Endothelial cell of umbilical vein (primary cell): ENCODE results near the gene CLIC1. TPM values are rescaled to one million over a fixed set of nuclear protein-coding genes. Genes with fewer than 3 reads are reported as not detected.

Experiments
- BruUV-seq: library from RNA; stranded (reverse); fragments of 400-500 nt; replicated peaks from 2 replicates; lab custom pipeline; 2021; lab: Mats Ljungman, UMichigan
- CTCF ChIA-PET: fragments of 300-600, 350-600 bp; sonication (Branson Sonifier 250); formaldehyde crosslinking; loops from one replicate; lab custom pipeline; 2021; ENCODE audit warnings: antibody characterized with exemption, inconsistent platforms; lab: Charles Lee
- POLR2A ChIA-PET: fragments of 300-600, 350-600 bp; sonication (Branson Sonifier 250); formaldehyde crosslinking; loops from one replicate; lab custom pipeline; 2021; ENCODE audit warnings: antibody characterized with exemption, inconsistent platforms; lab: Charles Lee
- DNase-seq: peaks from one replicate; pipeline ENCODE4 v3.0.0-alpha.2; 2011; ENCODE audit warnings: low read depth, low spot score
- FAIRE-seq: peaks from 2 replicates; lab custom pipeline; 2011; peaks lifted over from hg19 to GRCh38; lab: Jason Lieb, UNC
- H2AFZ ChIP-seq: 2 replicates; pipeline ENCODE4 v1.6.0; 2012; ENCODE audit warnings: low read depth, low read length, control low read depth, inconsistent platforms
- H3K27ac ChIP-seq: 2 replicates; pipeline ENCODE4 v1.5.1; 2011; ENCODE audit warnings: low read depth, mild to moderate bottlenecking, control low read depth, low read length, moderate library complexity; ENCODE audit not compliant: insufficient read depth
- H3K27me3 ChIP-seq, 2 experiments: 2 replicates each; pipeline versions ENCODE4 v1.6.0 to v1.6.1; 2011; ENCODE audit warnings: low read length in 2 of 2, mixed read lengths in 1 of 2; ENCODE audit not compliant: control insufficient read depth in 2 of 2, insufficient read depth in 2 of 2
- H3K36me3 ChIP-seq, 2 experiments: 2 replicates in 1 of 2; 3 replicates in 1 of 2; pipeline ENCODE4 v1.5.1; 2011; ENCODE audit warnings: low read length in 2 of 2, mild to moderate bottlenecking in 1 of 2, moderate library complexity in 1 of 2; ENCODE audit not compliant: control insufficient read depth in 2 of 2, insufficient read depth in 2 of 2; ENCODE audit errors: extremely low read depth in 1 of 2
- H3K4me1 ChIP-seq: 3 replicates; pipeline ENCODE4 v1.5.1; 2011; ENCODE audit warnings: mild to moderate bottlenecking, low read length; ENCODE audit not compliant: control insufficient read depth, insufficient read depth; ENCODE audit errors: extremely low read depth
- H3K4me2 ChIP-seq: 2 replicates; pipeline ENCODE4 v1.6.1; 2011; ENCODE audit warnings: low read length, control low read depth, mixed read lengths; ENCODE audit not compliant: insufficient read depth
- H3K4me3 ChIP-seq, 3 experiments: fragments of 200-600 bp in 1 of 3; sonication (generic), shearing (Covaris generic) in 1 of 3; replicated peaks in 1 of 3; 2 replicates each; pipeline ENCODE4 v1.5.1; 2011 to 2016; ENCODE audit warnings: control low read depth in 3 of 3, low read length in 3 of 3, mild to moderate bottlenecking in 2 of 3, inconsistent platforms in 1 of 3, low read depth in 1 of 3, moderate library complexity in 1 of 3; ENCODE audit not compliant: insufficient read depth in 1 of 3
- H3K79me2 ChIP-seq: 2 replicates; pipeline ENCODE4 v1.6.0; 2012; ENCODE audit warnings: low read length, inconsistent platforms; ENCODE audit not compliant: control insufficient read depth, insufficient read depth
- H3K9ac ChIP-seq: replicated peaks from 2 replicates; pipeline ENCODE3; 2011; ENCODE audit warnings: low read length, control low read depth; ENCODE audit not compliant: insufficient read depth; ENCODE audit errors: extremely low read depth
- H3K9me1 ChIP-seq: replicated peaks from 3 replicates; pipeline ENCODE4 v1.6.0; 2011; ENCODE audit warnings: mild to moderate bottlenecking, low read length; ENCODE audit not compliant: control insufficient read depth, insufficient read depth; ENCODE audit errors: extremely low read depth
- H3K9me3 ChIP-seq: replicated peaks from 2 replicates; pipeline ENCODE4 v1.5.1; 2012; ENCODE audit warnings: low read length, inconsistent platforms; ENCODE audit not compliant: control insufficient read depth, insufficient read depth
- H4K20me1 ChIP-seq: replicated peaks from 2 replicates; pipeline ENCODE3; 2011; ENCODE audit warnings: mild to moderate bottlenecking, low read length; ENCODE audit not compliant: control insufficient read depth, insufficient read depth; ENCODE audit errors: extremely low read depth
- CTCF ChIP-seq, 2 donors: IDR thresholded peaks; 1 replicate in 1 of 2; 2 replicates in 1 of 2; pipeline ENCODE4 v1.5.1; 2011; ENCODE audit warnings: low read length in 2 of 2, mild to moderate bottlenecking in 2 of 2, moderate library complexity in 2 of 2, control low read depth in 1 of 2, inconsistent platforms in 1 of 2, low read depth in 1 of 2; ENCODE audit not compliant: insufficient read depth in 1 of 2; ENCODE audit errors: extremely low read depth in 1 of 2
- JUN ChIP-seq: IDR thresholded peaks from 2 replicates; pipeline ENCODE4 v1.6.1; 2011; ENCODE audit warnings: borderline replicate concordance, low read depth; ENCODE audit not compliant: insufficient read length, insufficient read depth
- MAX ChIP-seq: IDR thresholded peaks from 2 replicates; pipeline ENCODE4 v1.6.1; 2011; ENCODE audit not compliant: insufficient read depth, insufficient read length
- MYC ChIP-seq: IDR thresholded peaks from one replicate; pipeline ENCODE4 v1.6.1; 2011; ENCODE audit warnings: mild to moderate bottlenecking, low read depth, low read length
- dilution Hi-C: fragments of 300-500 bp; cut with MboI; formaldehyde crosslinking; loops from one replicate; pipeline ENCODE4 v1.15.0; 2019; ENCODE audit warnings: low sequenced_read_pairs; ENCODE audit not compliant: extremely low pct_ligation_motif_present
- intact Hi-C: fragments of 100-400 bp; cut with micrococcal nuclease; formaldehyde crosslinking; loops from one replicate; pipeline ENCODE4 v1.10.0; 2022
- polyA plus RNA-seq, 4 experiments: library from polyadenylated mRNA; depleted of rRNA in 3 of 4; stranded (reverse) in 3 of 4; unstranded in 1 of 4; fragments of >200 nt; gene quantifications; 2 replicates each; pipeline versions ENCODE4 v1.2.1 to v1.2.3, GENCODE V29; 2011 to 2012; ENCODE audit warnings: missing spikeins in 1 of 4
- total RNA-seq: library from RNA; stranded (reverse); gene quantifications from 2 replicates; pipeline ENCODE4 v1.2.3, GENCODE V29; 2021

Gene CLIC1
- total and polyA plus RNA-seq, 2 donors (not counting 3 experiments of a cell fraction or from before 2014, with no cell fraction given) = 543 to 578 TPM

GRCh38 chr6:31689249-31690110 is 46.9 kb downstream of the CLIC1 start:
- dilution Hi-C loops = no loop called here
- POLR2A ChIA-PET = no interaction called here
- Histone ChIP-seq H3K79me2 (no peaks in the 10 kb centered on the region), H3K4me3 (no peak overlapping the region), H3K9me1 (no peaks in the 10 kb centered on the region), H3K27ac (no peak overlapping the region), H3K4me2 (no peak overlapping the region), H3K9ac (no peak overlapping the region), H3K4me1 (peaks cover 10% of the 10 kb centered on the region), H3K9me3 (no peaks in the 10 kb centered on the region), H2AFZ (no peak overlapping the region), H4K20me1 (no peaks in the 10 kb centered on the region), H3K27me3 (no peaks in the 10 kb centered on the region), H3K36me3 (peaks cover 0 to 45% of the 10 kb centered on the region in 2 experiments)
- CTCF ChIA-PET = interaction anchor here (0.6 to 2.1 kb wide), 7 partner anchors 9 to 201 kb away, joined by 3 to 12 read pairs (median 6); partner anchors contain the start of genes BAG6 and LY6G5C
- FAIRE-seq (no peak), DNase-seq (no peak)
- no TSS peak for BruUV-seq
- intact Hi-C loops = no loop called here
- no peak for TF ChIP-seq JUN
- TF ChIP-seq MAX = no peak
- peak; percentile 46 to 59 for TF ChIP-seq CTCF (IDR thresholded peaks at IDR 0.05; ENCODE audit: extremely low read depth in 1 of 2, insufficient read depth in 1 of 2, low read depth in 1 of 2, low read length in 2 of 2)
- no peak for TF ChIP-seq MYC
